ENCODE measurements around the gene EDN2.

EDN2 gene

DNA sequence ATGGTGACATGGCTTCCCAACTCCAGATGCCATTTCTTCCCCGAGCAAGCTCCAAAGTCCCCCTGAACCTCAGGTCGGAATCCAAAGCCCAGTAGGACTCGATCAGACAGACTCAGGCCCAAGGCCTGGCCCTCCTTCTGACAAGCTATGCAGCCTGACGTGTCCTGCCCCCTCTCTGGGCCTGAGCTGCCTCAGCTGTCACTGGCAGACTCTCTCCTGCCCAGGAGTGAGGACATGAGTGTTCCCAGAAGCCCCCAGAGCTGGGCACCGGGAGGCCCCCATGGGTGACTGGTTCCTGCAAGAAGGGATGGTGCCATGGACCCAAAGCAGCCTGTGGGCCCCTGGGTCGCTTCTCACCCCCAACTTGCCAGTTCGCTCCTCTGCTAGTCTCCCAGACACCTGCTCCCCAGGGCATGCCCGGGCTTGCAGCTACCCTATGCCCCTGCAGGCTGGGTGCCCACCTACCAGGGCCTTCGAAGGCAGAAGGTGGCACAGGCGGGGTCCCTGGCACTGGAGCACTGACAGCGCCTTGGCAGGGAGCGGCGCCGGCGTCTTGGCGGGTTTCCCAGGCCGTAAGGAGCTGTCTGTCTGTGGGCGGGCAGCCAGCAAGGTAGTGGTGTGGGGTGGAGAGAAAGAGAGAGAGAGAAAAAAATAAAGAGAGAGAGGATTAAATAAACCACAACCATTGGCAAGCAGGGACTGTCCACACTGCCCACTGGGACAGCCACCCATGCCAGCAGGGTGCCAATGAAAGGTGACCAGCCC lies 2.3 kb downstream of the EDN2 start:
- DNase-seq: no peak

DNA sequence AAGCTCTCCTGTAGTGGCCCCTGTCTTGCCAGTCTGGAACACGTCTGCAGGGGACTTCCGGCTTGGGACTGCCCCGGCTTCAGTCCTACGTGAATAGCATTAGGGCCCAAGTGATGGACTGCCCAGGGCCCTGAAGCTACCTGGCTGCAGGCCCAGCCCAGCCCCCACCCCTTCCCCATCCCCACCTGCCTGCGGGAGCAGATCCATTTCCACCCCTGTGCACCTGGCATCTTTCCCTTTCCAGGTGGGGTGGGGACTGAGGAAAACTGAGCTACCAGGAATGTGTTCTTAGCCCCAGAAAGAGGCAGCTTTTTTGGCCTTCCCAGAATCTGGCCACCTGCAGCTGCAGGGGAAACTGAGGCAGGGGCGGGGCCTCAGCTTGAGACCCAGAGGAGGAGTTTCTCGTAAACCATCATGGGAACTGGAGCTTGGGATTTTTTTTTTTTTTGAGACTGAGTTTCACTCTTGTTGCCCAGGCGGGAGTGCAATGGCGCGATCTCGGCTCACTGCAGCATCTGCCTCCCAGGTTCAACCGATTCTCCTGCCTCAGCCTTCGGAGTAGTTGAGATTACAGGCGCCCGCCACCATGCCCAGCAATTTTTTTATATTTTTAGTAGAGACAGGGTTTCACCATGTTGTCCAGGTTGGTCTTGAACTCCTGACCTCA lies 3.2 kb downstream of the EDN2 start:
- no peak for DNase-seq

DNA sequence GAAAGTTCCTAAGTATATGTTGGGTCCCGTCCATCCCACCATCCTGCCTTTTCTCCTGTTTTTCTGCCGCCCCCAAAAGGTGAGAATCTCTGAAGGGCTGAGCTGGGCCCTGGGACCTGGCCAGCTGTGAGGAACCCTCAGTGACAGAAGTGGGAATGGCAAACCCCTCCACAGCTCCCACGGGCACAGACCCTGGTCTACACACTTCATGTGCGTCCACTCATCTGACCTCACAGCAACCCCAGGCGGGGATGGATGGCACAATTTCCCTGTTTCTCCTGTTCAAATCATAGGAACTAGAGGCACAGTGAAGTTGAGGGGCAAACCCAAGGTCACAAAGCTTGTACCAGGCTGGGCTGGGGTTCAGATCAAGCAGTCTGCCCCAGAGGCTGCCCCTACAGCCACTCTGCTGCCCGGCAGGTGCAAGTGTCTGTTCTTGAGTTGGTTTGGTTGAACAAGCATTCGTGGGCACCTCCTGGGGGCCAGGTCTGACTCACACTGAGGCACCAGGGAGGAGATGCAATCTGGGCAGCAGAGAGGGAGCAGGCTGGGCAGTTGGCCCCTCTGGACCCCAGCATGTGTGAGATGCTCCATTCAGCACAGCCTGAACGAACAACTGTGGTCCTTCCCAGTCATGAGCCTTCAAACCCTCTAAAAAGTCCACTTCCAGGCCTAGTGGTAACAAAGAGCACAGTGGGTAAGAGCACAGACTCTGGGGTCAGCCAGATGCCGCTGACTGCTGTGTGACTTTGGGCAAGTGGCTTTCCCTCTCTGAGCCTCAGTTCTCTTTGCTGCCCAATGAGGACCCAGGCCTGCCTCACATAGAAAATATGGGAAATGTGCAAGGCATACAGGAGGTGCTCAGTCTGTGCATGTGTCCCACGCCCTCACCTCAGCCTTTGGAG lies 4.0 kb downstream of the EDN2 start:
- no peak for DNase-seq

DNA sequence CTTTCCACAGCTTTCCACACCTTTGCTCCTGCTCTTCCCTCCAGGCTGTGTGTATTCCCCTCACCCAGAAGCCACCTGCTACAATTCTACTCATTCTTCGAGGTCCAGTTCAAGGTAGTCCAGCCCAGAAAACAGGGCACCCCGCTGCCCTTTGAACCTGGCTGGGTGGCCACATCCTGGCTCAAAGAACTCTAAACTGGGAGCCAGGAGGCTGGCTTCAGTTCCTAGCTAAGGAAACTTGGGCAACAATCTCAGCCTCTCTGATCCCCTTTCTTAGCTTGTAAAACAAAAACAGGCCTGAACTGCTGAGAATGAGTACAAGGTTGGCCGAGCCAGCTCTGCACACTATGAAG lies 4.7 kb downstream of the EDN2 start:
- no peak for DNase-seq

- DNase-seq: no peak
These were observed 5.3 kb downstream of the EDN2 start for GRCh38 chr1:41479000-41479807.

DNA sequence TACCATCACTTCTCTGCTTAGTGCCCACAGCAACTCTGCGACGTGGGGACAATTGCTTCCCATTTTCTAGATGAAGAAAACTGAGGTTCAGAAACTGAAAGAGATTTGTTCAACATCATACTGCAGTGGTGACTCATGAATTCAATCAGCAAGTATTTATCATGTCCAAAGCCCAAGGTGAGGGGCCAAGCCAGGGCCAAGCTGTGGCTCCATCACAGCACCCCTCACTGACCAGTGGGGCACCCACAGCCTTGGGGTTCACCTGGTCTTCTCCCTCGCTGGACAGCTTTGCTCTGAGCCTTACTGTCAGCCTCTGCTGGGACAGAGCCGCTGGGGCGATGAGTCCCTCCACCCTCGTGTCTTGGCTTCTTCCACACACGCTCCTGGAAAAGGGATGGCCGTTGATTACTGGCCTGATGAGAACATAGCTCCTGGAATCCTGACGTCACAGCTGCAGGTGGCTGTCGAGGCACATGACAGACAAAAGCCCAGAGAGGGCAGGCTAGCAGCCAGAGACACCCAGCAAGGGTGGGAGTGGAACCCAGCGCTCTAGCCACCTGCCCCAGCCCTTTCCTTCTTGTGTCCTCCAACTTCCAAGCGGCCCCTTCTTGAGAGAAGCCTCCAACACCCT lies 6.2 kb downstream of the EDN2 start:
- DNase-seq: no peak

GRCh38 chr1:41476807-41477361 lies 7.6 kb downstream of the EDN2 start:
- DNase-seq: no peak

DNA sequence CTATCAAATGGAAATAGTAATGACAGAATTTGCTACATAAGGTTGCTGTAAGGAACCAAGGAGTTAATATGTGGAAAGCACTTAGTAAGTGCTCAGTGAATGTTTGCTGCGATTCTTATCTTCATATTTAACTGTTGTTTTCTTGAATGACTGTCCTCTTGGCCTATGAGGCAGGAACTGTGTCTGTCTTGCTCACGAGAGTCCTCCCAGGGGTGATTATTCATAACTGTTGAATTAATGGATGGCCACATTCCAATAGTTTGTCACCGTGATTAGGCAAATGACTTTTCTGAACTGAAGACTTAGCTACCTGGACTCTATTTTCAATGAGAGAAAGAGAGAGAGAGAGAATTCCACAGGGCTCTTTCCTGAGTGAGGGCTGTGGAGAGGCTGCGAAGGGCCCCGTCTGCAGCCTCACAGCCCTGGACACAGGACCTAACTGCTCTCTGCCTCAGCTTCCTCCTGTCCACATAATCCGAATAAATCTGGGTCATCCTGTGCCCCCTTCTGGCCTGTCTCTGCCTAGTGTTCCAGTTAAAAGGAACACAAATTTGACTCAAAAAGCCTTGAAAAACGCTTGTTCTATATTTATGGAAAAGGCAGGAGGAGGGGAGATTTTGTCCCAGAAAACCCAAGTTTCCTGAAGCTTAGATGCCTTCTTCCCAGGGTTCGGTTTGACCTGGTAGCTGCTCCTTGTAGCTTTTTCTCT lies 8.5 kb downstream of the EDN2 start:
- DNase-seq: no peak

- no peak for DNase-seq
These were observed 9.1 kb downstream of the EDN2 start for GRCh38 chr1:41475346-41475745.

DNA sequence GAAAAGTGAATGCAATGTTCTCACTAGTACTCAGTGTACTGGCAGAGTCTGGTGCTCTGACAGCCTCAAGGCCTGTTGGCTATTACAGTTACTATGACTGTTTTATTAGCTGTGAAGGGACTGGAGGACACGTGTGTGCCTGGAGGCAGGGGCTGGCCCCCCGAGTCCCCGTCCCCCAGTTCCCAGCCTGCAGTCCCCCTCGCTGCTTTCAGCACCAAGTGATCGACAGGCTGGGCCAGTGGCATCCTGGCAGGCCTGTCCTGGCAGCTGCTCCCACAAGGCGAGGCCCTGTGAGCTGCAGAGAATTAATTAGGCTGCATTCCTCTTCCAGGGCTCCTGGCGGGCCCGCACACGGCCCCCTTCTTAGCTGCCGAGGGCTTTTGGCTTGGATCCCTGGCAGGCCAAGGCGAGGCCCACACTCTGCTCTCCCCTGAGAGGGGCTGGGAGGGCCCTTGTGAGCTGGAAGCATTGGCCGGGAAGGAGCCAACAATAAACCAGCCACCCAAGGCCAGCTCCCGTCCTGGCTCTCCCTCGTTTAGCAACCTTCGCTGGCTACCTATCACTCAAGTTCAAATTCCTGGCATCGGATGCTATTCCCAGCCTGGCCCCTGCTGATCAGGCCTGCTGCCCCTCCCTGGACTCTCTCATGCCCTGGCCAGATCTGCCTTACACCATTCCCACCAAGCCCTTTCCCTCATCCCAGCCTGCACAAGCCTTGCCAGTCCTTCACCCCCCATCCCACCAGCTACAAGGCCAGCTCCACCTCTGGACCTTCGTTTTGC lies 9.8 kb downstream of the EDN2 start:
- DNase-seq: no peak

DNA sequence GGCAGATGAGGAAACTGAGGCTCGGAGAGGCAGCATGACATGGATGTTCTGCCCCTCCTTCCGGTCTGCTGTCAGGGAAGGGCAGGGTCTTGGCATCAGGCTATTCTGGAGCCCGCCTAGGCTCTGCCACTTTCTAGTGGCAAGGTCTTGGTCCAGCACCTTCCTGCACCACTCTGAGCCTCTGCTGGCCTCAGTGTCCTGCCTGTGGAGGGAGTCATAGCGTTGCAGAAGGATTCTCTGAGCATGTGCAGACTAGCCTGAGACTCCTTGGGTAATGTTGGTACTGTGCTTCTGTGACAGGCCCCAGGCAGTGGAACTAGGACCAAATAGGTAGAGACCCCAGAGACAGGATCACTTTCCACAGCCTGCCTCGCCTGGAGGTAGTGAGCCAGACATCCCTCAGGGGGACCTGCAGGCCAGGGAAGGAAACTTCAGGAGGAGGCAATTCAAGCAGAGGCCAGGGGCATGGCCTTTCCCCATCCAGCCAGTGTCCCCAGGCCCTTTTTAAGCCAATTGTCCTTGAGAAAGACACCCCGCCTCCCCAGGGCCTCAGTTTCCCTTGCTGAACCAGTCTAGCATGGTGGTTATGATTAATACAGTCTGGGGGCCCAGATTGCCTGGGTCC lies 10.6 kb downstream of the EDN2 start:
- no peak for DNase-seq

- DNase-seq: no peak
These were observed 12.8 kb downstream of the EDN2 start for GRCh38 chr1:41471658-41472057.

GRCh38 chr1:41469706-41470105 lies 14.8 kb downstream of the EDN2 start:
- no peak for DNase-seq

- DNase-seq: no peak
These were observed 16.2 kb downstream of the EDN2 start for GRCh38 chr1:41468122-41468762.

- no peak for DNase-seq
These were observed 16.8 kb downstream of the EDN2 start for GRCh38 chr1:41467673-41468072.

DNA sequence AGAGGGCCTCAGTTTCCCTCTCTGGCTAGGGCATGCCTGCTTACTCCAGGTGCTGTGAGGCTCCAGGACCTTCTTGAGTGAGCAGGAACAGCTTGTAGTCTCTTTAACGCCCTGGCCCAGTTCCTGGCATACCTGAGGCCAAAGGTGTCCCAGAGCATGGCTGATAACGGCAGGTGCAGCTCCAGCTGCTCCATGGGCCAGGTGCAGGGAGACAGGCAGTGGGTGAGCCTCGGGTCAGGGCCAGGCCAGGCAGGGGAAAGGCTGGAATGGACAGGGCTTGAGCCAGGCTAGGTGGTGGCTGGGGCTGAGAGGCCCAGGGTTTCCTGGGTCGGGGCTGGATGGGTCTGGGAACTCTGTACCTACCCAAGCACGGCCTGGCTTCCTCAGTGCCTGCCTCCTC lies 18.3 kb downstream of the EDN2 start:
- no peak for DNase-seq

DNA sequence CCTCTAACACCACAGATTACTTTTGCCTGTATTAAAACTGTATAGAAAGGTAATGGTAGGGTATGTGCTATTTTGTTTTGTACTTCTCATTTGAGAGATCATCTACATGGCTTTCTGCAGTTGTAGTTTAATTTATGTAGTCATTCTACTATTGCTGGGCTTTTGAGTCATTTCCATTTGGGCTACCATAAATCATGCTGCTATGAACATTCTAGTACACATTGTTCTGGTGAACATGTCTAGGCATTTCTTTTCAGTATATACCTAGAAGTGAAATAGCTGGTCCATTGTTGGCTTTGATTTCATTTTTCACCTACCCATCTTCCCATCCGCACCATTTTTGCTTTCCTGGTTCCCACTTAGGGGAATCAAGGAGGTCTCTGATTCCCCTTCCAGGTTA lies 18.7 kb downstream of the EDN2 start:
- no peak for DNase-seq

DNA sequence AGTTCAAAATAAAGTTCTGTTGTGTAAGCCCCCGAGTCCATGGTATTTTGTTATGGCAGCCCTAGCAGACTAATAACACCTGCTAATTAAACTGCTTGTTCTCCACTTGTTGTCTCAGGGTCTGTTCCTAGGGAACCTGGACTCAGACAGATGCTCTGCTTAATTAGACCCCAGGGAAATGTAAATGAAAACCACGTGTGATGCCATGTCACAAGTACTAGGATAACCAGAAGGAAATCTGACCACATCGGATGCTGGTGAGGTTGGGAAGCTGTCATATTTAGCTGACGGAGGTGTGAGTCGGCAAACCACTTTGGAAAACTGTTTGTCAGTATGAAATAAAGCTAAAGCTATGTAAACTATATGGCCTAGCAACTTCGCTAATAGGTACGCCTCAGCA lies 19.6 kb downstream of the EDN2 start:
- no peak for DNase-seq

- DNase-seq: no peak
These were observed 21.0 kb downstream of the EDN2 start for GRCh38 chr1:41463516-41463915.

DNA sequence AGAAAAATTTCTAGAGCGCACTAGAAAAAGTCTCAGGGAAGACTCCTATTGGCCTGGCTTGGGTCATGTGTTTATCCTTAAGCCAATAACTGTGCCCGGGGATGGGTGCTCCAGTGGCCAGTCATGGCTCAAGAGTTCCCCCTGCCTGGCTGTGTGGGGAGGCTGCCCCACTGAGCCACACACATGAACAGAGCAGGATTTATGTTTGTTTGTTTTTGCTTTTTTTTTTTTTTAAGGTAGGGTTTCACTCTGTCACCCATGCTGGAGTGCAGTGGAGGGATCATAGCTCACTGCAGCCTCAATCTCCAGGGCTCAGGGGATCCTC lies 21.8 kb downstream of the EDN2 start:
- DNase-seq: no peak
